ENCODE measurements around the gene ZMAT5.

The ZMAT5 gene

DNA sequence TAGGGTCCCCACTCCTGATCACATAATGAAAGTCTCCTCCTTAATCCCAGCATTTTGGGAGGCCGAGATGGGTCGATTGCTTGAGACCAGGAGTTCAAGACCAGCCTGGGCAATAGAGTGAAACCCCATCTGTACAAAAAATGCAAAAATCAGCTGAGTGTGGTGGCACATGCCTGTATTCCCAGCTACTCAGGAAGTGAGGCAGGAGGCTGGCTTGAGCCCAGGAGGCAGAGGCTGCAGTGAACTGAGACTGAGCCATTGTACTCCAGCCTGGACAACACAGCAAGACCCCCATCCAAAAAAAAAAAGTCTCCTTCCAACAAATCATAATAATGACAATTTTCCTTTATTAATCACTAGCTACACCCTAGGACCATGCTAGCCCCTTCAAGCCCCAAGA is 15.1 kb downstream of the ZMAT5 start:
- DNase-seq: no peak

DNA sequence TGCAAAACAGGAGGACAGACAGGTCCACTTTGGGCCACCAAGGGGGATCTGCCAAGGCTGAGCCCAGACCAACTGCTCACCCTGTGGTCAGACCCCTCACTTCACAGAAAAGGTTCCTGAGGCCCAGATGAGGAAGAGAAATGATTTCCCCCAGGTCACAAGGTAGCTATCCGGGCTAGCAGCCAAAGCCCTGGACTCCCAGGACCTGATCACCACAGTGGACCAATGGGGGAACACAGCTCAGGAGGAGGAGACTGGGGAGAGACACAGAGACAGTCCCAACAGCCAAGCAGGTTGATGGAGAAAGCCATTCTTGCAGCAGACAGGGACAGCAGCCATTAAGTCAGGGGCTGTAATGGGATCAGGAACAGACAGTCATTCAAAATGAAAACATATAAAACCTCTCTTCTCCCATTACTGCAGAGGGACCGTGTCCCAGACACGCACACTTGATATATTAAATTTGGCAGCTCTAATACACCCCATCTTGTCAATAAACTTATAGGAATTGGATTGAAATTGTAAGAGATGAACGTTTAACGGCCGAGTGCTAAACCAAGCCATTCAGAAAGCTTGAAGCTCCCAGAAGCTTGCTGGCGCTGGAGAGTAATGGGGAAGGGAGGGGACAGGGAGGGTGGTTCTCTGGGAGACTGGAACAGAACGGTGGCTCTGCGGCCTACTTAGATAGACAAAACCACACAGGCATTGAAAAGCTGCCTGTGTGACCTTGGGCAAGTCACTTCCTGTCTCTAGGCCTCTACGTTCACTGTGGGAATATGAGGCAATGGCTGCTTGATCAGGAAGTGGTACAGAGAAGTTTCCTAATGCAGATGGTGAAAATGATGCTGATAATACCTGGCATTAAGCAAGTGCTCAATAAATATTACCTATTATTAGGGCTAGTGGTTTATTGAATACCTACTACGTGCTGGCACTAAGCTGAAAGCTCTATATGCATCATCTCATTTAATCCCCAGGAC is 16.0 kb downstream of the ZMAT5 start:
- DNase-seq: peak; percentile 97

DNA sequence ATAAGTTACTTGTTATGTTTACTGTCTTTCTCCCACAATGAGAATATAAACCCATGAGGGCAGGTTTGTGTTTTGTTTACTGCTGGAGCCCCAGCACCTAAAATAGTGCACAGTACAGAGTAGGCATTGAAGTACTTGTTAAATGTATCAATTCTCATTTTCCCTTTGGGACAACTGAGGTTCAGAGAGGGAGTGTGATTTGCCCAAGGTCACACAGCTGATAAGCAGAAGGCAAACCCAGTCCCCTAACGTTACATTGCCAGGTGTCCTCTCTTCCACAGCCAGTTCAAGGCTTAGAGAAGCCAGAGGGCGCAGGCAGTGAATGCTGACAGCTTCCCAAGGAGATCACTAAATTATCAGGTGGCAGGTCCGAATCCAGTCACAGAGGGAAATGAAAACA is 16.8 kb downstream of the ZMAT5 start:
- DNase-seq: no peak

DNA sequence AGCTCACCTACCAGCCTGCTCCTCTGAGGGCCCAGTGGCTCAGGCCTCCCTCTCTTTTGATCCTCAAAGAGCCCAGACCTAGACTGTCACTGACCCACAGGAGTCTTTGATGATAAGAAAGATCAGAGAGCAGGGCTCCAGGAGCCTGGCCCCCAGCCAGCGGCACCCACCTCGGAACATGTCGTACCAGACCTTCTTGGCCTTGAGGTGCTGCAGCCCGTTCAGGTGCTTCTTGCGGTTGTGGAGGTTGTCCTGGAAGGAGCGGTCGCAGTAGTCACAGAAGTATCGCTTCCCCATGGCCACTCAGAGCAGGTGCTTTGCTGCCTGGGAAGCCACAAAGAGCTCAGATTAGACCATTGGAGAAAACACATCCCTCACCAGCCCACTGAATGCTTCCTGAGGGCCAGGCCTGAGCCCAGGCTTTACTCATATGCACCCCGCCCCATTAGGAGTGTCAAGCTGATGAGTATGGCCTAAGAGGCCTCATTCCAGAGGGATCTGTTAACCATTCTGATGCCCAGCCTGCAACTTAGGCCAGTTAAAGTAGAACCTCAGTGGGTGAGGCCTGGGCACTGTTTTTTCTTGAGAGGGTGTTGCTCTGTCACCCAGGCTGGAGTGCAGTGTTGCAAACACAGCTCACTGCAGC is 18.4 kb downstream of the ZMAT5 start:
- DNase-seq: no peak

DNA sequence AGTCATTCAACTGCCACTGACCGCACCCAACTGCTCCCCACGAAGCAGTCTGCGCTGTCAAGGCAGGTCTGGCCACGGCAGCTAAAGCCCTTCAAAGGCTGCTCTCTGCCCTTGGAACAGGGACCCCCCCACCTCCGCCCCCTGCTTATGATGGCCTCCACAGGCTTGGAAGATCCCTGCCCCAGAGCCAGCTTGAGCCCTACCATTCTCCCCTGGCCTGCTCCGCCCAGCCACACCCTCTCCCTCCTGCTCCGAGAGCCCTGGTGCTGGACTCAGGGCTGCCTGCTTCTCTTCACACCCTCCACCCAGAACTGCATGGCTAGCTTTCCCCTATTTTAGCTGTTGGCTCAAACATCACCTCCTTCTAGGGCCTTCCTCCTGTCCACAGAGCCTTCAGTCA is 19.0 kb downstream of the ZMAT5 start:
- DNase-seq: no peak

DNA sequence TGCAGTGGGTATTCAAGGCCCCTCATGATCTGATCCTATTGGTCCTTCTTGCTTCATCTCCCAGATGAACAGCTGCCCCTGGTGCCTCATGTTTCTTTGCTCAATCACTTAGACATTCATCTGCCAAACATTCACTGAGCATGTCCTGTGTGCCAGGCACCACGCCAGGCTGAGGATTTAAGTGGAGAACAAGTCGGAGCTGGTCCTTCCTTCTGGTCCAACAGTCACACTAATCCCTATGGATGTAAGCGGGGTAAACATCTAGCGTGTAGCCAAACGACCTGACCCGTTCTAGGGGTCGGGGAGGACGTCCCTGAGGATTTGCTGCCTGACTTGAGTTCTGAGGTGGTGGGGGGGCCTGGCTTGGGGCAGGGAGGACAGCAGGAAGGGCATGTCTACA is 21.9 kb downstream of the ZMAT5 start:
- DNase-seq: no peak

DNA sequence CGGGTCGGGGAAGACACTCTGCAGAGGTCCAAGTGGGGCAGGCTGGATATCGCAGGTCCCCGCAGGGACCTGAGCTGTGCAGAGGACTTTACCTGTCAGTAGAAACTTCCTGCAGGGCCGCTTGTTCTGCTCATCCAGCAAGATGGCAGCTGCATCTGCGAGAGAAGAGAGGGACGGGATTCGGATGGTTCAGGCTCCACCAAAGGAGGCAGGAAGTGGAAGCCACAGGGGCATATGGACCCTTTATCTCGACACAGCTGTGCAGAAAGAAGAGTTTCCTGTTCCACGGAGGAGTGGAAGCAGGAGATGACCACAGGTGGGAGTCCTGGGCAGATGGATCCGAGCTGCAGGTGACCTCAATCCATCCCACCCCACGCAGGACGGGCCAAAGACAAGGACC is 24.5 kb downstream of the ZMAT5 start:
- DNase-seq: no peak

DNA sequence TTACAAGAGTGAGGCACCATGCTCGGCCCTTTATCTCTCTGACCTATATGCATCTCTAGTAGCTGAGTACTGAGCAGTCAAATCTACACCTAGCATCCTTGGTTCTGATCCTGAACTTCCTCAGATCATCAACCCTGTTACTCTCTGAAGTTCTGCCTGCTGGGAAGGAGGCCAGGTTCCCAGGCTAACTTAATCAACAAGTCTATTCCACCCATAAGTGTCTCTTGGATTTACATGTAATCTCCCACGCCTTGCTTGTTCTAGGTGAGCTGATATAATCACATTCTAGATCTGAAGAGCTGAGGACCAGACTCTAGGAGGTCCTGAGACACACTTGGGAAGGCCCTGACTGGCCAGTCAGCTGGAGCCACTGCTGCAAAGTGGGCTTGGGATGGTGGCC is 24.9 kb downstream of the ZMAT5 start:
- DNase-seq: no peak

DNA sequence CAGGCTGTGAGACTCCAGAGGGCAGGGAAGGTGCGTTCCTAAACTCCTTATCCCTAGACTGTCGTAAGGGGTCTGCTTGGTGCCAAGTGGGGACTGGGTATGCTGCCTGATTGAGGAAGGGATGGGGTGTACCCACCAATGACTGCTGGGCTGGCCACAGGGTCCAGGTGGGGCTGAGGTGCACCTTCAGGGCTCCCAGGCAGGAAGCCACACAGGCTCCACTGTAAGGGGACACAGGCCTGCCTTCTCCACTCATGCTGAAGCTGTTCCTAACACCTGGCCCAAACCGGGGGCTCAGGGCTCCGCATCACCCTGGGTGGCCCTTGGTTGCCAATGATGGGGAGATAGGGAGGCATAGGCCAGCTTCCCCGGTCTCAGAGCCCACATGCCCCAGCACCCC is 26.6 kb downstream of the ZMAT5 start:
- DNase-seq: no peak

DNA sequence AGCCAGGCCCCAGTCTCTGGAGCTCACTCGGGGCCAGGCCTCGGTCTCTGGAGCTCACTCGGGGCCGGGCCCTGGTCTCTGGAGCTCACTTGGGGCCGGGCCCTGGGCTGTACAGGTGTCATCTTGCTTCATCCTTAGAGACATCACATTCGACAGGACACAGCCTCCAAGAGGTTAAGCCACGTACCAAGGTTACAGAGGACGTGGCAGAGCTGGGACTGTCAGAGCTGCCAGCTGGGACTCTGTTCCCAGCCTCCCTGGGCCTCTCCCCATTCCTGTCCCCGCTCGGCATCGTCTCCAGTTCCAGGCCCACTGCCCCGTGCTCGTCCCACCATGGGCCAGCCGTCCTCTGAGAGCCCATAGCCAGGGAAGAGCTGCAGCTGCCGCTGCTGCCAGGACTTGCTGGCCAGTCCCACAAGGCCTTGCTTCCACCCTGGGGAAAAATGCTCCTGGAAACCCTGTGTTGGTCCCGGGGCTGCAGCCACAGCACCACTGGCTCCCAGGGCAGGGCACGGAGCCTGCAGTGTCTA is 27.4 kb downstream of the ZMAT5 start:
- DNase-seq: no peak

DNA sequence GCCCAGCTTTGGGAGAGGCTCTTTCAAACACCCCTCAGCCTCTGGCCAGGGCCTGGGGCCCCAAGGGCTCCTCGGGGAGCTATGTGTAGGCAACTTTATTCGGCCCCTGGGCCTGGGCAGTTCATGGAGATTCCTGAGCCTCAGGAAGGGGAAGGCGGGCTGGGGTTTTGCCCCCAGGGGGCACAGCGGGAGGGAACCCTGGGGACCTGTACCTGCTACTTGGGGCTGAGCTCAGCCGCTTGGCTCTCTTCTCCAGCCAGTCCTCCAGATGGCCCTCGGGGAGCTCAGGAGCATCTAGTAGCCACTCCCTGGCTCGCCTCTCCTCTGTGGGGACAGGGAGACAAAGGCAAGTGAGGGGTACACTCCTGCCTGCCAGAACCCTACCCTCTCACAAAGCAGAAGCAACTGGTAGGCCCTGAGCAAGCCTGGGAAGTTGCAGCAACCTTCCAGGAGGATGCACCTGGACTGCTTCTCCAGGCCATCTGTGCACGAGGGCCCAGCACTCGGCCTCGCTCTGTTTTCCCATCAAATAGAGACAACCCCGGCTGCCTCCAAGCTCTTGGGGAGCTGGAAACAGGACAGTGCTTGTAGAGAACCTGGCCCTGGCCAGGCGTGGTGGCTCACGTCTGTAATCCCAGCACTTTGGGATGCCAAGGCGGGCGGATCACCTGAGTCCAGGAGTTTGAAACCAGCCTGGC is 28.5 kb downstream of the ZMAT5 start:
- DNase-seq: no peak

DNA sequence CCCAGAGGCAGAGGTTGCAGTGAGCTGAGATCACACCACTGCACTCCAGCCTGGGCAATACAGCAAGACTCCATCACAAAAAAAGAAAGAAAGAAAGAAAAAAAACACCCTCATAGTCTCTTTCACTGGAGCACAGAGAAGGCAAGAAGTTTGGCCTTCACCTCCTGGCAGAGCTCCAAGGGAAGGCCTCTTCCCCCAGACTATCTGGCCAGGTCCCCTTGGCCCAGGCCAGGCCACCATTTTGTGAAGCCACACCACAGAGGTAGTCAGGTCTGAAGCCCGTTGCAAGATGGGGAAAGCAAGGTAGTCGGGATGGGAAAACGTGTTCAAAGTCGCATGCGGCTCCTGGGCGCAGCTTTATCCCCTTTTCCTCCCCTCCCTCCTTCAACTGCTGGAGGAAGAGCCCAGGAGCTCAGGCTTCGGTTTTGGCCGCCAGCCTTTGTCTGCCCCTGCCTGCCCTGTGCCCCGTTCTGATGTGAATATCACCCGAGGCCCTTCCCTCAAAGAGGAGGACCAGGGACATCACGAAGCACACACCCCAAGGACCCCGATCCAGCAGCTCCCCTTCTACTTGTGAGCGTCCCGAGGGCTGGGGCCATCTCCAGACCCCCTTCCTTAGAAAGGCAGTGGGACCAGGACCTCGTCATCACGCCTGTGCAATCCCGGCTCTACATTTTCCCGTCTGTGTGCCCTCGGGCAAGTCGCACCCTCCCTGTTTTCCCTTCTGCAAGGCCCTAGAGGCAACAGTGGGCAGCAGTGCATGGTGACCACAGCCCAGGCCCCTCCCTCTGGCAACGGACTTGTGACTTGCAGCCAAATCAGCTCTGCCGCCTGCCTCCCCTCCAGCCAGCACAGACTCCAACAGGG is 29.3 kb downstream of the ZMAT5 start:
- no peak for DNase-seq

DNA sequence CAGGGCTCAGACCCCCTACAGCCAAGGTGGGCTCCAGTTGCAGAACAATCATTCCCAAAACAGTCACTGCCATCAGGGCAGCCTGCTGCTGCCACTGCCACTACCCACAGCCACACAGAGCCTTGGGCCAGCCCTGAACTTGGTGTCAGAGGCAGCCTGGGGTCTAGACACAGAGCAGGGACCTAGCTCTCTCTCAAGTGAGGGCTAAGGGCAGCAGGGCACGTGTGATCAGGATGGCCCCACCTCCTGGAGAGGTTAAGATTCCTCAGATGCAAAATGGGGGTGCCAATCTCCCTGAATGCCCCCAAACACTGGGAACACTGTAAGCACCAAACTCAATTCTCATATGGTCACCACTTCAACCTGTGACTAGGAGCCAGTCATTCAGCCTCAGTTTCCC is 31.4 kb downstream of the ZMAT5 start:
- DNase-seq: no peak

DNA sequence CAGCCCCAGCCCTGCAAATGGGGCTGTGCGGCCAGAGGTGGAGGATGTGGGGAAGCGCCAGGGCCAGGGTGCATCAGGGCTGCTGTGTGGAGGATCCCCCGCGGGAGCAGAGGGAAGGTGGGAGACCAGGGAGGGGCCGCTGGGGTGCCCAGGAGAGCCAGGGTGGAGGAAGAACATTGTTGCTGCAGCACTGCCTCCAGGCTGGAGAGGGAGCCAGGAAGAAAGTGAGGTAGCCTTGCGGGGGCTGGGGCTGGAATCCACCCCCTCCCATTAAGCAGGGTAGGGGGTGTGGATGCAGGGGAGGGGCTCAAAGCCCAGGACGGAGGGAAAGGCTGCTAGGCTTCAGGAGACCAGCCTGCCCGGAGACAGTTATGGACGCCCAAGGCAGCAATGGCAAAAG is 32.0 kb downstream of the ZMAT5 start:
- no peak for DNase-seq

DNA sequence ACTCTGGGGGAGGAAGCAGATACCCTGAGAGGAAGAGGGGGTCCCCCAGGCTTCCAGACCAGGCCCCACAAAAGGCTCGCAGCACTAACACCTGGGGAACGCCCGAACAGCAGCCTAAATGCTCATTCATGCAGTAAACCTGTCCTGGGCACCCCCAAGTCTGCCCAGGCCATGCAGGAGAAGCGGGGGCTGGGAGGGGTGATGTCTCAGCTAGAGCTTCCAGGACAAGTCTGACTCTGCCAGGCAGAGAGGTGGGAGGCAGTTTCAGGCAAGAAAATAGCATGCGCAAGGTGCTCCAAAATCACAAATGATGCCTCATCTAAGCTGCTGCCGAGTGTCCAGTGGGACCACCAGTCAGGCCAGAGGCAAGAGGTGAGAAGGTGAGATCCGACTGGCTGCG is 32.4 kb downstream of the ZMAT5 start:
- DNase-seq: no peak

DNA sequence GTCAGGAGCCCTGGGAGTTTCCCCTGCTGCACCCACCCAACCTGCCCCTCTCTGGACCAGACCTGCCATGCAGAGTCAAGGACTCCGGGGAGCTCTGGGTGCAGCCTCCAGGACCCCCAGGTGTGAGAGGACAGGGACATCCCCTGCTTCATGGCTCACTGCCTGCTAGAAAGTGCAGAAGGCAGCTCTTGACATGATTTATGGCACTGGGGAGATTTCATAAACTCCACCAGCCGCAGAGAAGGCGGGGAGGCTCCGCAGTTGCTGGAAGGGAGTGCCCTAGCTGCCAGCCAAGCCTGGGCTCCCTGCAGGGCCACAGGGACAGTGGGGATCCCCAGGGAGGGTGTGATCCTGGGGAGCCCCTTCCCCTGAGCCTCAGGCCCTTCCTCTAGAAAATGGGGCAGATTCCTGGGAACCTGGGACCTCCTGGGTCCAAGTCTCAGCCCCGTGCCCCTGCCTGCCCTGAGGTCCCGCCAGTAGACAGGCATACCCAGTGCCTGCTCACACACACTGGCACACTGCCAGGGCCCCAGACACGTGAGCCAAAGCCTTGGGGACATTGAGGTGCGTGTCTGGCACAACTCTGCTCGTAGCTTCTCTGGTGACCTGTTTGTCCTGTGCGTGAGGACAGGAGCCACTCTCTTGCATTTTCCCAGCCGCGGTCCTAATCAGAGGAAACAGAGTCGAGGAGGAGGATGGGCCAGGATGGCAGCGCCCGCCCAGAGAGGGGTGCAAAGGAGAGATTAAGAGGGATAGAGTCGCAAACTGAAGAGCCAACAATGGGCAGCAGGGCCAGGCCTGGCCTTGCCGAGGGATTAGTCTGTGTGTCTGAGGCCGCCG is 33.2 kb downstream of the ZMAT5 start:
- DNase-seq: no peak

DNA sequence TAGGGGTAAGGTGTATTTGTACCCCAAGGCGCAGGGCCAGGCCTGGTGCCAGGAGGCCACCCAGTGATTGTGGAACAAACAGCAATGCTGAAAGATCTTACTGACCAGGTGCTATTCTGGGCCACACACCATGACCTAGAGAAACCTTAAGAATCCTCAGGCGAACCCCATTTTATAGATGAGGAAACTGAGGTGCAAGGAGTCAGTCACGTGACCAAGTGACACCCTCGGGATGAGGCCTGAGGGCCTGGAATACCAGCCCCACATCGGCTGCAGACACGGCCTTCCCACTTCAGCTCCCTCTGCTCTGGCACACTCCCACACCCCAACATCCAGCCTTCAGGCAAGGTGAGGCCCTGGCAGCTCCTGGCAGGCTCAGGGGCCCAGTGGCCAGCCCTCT is 33.9 kb downstream of the ZMAT5 start:
- DNase-seq: no peak

DNA sequence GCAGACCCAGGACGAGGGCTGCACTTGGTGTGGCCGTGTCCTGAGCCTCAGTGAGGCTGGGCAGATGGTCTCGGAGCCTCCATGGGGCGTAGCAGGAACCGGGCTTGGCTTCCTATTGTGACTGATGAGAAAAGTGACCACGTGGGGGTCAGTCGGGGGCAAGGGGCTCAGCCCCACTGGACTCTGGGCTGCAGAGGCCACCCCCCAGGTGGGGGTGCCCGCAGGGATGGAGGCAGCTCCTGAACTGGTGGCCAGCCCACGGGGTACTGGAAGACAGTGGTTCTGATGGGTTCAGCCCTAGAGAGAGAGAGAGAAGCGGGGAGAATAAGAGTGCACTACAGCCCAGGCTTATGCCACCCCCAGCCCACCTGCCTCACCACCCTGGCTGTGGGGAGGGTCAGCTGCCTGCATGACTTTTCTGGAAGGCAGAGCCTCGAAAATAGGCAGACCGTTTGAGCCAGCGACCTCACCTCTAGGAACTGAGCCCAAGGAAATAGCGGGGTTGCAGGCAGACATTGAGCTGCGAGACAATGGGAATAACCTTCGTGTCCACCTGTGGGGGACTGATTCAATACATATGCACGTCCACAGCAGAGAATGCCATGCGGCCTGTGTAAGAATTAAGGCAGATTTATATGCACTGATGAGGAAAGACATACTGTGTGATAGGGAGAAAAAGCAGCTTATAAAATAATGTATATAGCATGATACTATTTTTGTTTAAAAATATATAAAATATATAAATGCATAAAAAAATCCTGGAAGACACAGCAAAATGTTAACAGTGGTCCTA is 35.6 kb downstream of the ZMAT5 start:
- no peak for DNase-seq

DNA sequence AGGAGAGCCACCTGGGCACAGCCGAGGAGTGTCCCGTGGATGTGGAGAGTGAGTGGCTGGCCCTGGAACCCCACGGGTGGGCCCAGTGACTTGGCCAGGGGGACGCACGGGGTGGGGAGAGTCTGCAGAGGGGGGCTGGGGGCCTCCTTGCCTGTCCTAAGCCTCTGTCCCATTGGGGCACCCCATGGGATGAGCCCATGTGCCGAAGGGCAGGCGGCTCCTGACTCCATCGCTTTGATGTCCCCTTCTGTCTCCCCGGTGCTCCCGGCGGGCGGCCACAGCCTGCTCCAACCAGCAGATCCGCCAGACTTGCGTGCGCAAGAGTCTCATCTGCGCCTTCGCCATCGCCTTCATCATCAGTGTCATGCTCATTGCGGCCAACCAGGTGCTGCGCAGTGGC is 37.6 kb downstream of the ZMAT5 start:
- no peak for DNase-seq

DNA sequence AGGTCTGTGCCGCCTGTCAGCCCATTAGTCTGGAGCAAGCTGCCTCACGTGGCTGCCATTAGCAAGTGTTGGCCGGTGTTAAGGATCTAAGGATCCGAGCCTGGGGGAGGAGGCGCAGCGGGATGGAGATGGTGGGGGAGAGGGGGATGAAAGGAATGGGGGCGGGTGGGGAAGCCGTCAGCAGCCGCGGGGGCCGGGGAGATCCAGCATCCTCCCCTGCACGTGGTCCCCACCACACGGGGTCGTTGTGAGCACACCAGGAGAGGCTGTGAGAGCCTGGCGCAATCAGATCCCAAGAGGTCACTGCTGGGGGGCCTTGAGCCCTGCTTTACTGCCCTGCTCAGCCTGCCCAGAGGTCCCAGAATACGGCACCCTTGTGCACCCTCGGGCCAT is 39.7 kb downstream of the ZMAT5 start:
- DNase-seq: peak in 1 of 2 experiments; percentile 5

Data from AML-193 (cell line).